Erythroblast (primary cell): ENCODE results near the gene EPHB1.

ENCODE experiments used
- GATA1 ChIP-seq: IDR thresholded peaks from 2 replicates; pipeline ENCODE4 v1.6.1; 2011; ENCODE audit warnings: low read depth, mild to moderate bottlenecking, control low read depth, low read length, moderate library complexity
- POLR2A ChIP-seq: IDR thresholded peaks from 2 replicates; pipeline ENCODE4 v1.6.1; 2011; ENCODE audit warnings: mild to moderate bottlenecking, low read length

- TF ChIP-seq POLR2A, result no peak
- TF ChIP-seq GATA1, result no peak
Observed at GRCh38 chr3:134799393-134799792, 4.3 kb downstream of the EPHB1 start.
